Panc1 (cell line): ENCODE results near the gene IPO4. TPM values are rescaled to one million over a fixed set of nuclear protein-coding genes. Genes with fewer than 3 reads are reported as not detected.

Source experiments
- ATAC-seq: fragments of 200-7000 bp; cut with Tn5 transposase; 2 replicates; pipeline ENCODE4 v1.9.1; 2020; ENCODE audit warnings: mild to moderate bottlenecking, moderate library complexity
- BruUV-seq: library from RNA; stranded (reverse); fragments of 400-500 nt; replicated peaks from 2 replicates; lab custom pipeline; 2021; lab: Mats Ljungman, UMichigan
- CTCF ChIA-PET: fragments of 300-600 bp; sonication (Branson Sonifier 250); formaldehyde crosslinking; loops from one replicate; lab custom pipeline; 2022; ENCODE audit warnings: antibody characterized with exemption; lab: Charles Lee
- POLR2A ChIA-PET: fragments of 300-600 bp; sonication (Branson Sonifier 250); formaldehyde crosslinking; loops from one replicate; lab custom pipeline; 2022; ENCODE audit warnings: antibody characterized with exemption; lab: Charles Lee
- DNase-seq: peaks from one replicate; pipeline ENCODE4 v3.0.0-alpha.2; 2010; ENCODE audit warnings: low read depth, low spot score
- H3K27ac ChIP-seq: 2 replicates; pipeline ENCODE4 v1.5.1; 2011; ENCODE audit warnings: mild to moderate bottlenecking, low read length, inconsistent platforms
- H3K27me3 ChIP-seq: fragments of 200-500 bp; sonication (Bioruptor generic); 2 replicates; pipeline ENCODE4 v1.6.0; 2014; ENCODE audit warnings: low read length, inconsistent platforms; ENCODE audit not compliant: control insufficient read depth, insufficient read depth
- H3K36me3 ChIP-seq: fragments of 200-500 bp; sonication (Bioruptor generic); 2 replicates; pipeline ENCODE4 v1.5.1; 2014; ENCODE audit warnings: inconsistent platforms, mild to moderate bottlenecking, low read length, moderate library complexity; ENCODE audit not compliant: control insufficient read depth, insufficient read depth
- H3K4me1 ChIP-seq: 2 replicates; pipeline ENCODE4 v1.5.1; 2011; ENCODE audit warnings: inconsistent platforms, mild to moderate bottlenecking, low read length, moderate library complexity; ENCODE audit not compliant: control insufficient read depth, insufficient read depth
- H3K4me3 ChIP-seq, 2 experiments: 2 replicates each; pipeline ENCODE4 v1.5.1; 2011 to 2012; ENCODE audit warnings: low read depth in 2 of 2, low read length in 2 of 2, mild to moderate bottlenecking in 2 of 2, inconsistent platforms in 1 of 2, moderate library complexity in 1 of 2
- H3K9me3 ChIP-seq: fragments of 200-500 bp; sonication (Bioruptor generic); 2 replicates; pipeline ENCODE4 v1.5.1; 2014; ENCODE audit warnings: low read depth, mild to moderate bottlenecking, inconsistent platforms, low read length, moderate library complexity; ENCODE audit not compliant: control insufficient read depth, insufficient read depth
- CTCF ChIP-seq: fragments of 450-650 bp; IDR thresholded peaks from 2 replicates; pipeline ENCODE4 v1.5.1; 2017; ENCODE audit warnings: mild to moderate bottlenecking
- POLR2AphosphoS5 ChIP-seq: IDR thresholded peaks from 2 replicates; pipeline ENCODE4 v1.6.1; 2012; ENCODE audit warnings: mild to moderate bottlenecking, low read depth, low read length, moderate library complexity
- SIN3A ChIP-seq: IDR thresholded peaks from 2 replicates; pipeline ENCODE4 v1.6.1; 2012; ENCODE audit warnings: low read depth, mild to moderate bottlenecking, low read length, moderate library complexity, borderline replicate concordance; ENCODE audit not compliant: insufficient read depth
- TCF7L2 ChIP-seq: IDR thresholded peaks from 2 replicates; pipeline ENCODE4 v1.6.1; 2011; ENCODE audit warnings: mild to moderate bottlenecking, low read depth, low read length, inconsistent platforms
- in situ Hi-C: cut with HindIII; loops from 2 replicates; pipeline ENCODE4 v1.10.0; 2016; ENCODE audit warnings: low sequenced_read_pairs, low pct_unique_long_range_greater_than_20kb
- intact Hi-C: fragments of 100-400 bp; cut with micrococcal nuclease; formaldehyde crosslinking; loops from one replicate; pipeline ENCODE4 v1.10.0; 2022; ENCODE audit not compliant: unreplicated experiment
- total RNA-seq: library from RNA; stranded (reverse); gene quantifications from one replicate; pipeline ENCODE4 v1.2.1, GENCODE V29; 2021; ENCODE audit not compliant: unreplicated experiment
- TF ChIP-seq, protein P1 (sequence below), 2 experiments: IDR thresholded peaks; 2 replicates each; pipeline ENCODE4 v1.6.1; 2011 to 2012; ENCODE audit warnings: low read depth in 2 of 2, control low read depth in 1 of 2, low read length in 1 of 2, mild to moderate bottlenecking in 1 of 2, moderate library complexity in 1 of 2; ENCODE audit not compliant: insufficient read depth in 1 of 2

The IPO4 gene
- total RNA-seq, 1 experiment from 2014 or later = 103 TPM

- Histone ChIP-seq H3K4me3 (peak overlapping the region; percentile 50 to 76), H3K27me3 (no peaks in the 10 kb centered on the region), H3K27ac (peak overlapping the region; percentile 89; the same call in 1 of the 2 replicates), H3K36me3 (no peaks in the 10 kb centered on the region; the same call in none of the 2 replicates), H3K4me1 (peaks cover 4% of the 10 kb centered on the region), H3K9me3 (no peaks in the 10 kb centered on the region)
- DNase-seq (no peak), ATAC-seq (no peak)
- ChIA-PET POLR2A (interaction anchor here (0.7 kb wide), 1 partner anchor 26 kb away, joined by 3 read pairs; no protein-coding TSS in a partner anchor), CTCF (interaction anchor here (1.0 kb wide), 1 partner anchor 104 kb away, joined by 4 read pairs; no protein-coding TSS in a partner anchor)
- no TSS peak for BruUV-seq
- intact Hi-C loops (no loop called here), in situ Hi-C loops (no loop called here)
- TF ChIP-seq SIN3A (no peak), TCF7L2 (no peak), CTCF (no peak), POLR2AphosphoS5 (no peak)
- TF ChIP-seq, protein P1, sequence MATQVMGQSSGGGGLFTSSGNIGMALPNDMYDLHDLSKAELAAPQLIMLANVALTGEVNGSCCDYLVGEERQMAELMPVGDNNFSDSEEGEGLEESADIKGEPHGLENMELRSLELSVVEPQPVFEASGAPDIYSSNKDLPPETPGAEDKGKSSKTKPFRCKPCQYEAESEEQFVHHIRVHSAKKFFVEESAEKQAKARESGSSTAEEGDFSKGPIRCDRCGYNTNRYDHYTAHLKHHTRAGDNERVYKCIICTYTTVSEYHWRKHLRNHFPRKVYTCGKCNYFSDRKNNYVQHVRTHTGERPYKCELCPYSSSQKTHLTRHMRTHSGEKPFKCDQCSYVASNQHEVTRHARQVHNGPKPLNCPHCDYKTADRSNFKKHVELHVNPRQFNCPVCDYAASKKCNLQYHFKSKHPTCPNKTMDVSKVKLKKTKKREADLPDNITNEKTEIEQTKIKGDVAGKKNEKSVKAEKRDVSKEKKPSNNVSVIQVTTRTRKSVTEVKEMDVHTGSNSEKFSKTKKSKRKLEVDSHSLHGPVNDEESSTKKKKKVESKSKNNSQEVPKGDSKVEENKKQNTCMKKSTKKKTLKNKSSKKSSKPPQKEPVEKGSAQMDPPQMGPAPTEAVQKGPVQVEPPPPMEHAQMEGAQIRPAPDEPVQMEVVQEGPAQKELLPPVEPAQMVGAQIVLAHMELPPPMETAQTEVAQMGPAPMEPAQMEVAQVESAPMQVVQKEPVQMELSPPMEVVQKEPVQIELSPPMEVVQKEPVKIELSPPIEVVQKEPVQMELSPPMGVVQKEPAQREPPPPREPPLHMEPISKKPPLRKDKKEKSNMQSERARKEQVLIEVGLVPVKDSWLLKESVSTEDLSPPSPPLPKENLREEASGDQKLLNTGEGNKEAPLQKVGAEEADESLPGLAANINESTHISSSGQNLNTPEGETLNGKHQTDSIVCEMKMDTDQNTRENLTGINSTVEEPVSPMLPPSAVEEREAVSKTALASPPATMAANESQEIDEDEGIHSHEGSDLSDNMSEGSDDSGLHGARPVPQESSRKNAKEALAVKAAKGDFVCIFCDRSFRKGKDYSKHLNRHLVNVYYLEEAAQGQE (IDR thresholded peaks at IDR 0.05; ENCODE audit: insufficient read depth in 1 of 2, low read depth in 2 of 2, low read length in 1 of 2) = no peak
Measured at GRCh38 chr14:24162093-24162492, 26.5 kb downstream of the IPO4 start.

- no peaks in the 10 kb centered on the region; the same call in none of the 2 replicates for H3K36me3 ChIP-seq
- ChIA-PET CTCF (interaction anchor here (1.1 to 1.2 kb wide), 2 partner anchors 25 to 103 kb away, joined by 3 to 5 read pairs; partner anchors contain the start of gene PSME1), POLR2A (interaction anchor here (0.7 kb wide), 1 partner anchor 27 kb away, joined by 3 read pairs; no protein-coding TSS in a partner anchor)
- no TSS peak for BruUV-seq
- in situ Hi-C loops (no loop called here), intact Hi-C loops (no loop called here)
- H3K27me3 ChIP-seq = no peaks in the 10 kb centered on the region
- ATAC-seq = peak; percentile 91
- peak within 1 kb of the TSS; percentile 50 to 76 for H3K4me3 ChIP-seq
- H3K27ac ChIP-seq = peak within 1 kb of the TSS; percentile 89
- TF ChIP-seq TCF7L2 = no peak
- peak; percentile 91 for TF ChIP-seq CTCF
- no peak for TF ChIP-seq SIN3A
- peak; percentile 61 for TF ChIP-seq POLR2AphosphoS5
- TF ChIP-seq, protein P1 (IDR thresholded peaks at IDR 0.05; ENCODE audit: insufficient read depth in 1 of 2, low read depth in 2 of 2, low read length in 1 of 2) = no peak; a peak in 1 of 4 replicates
- DNase-seq = peak; percentile 77
- peaks cover 4% of the 10 kb centered on the region for H3K4me1 ChIP-seq
- H3K9me3 ChIP-seq = no peaks in the 10 kb centered on the region
Measured at GRCh38 chr14:24160850-24161804, 27.5 kb downstream of the IPO4 start, which contains the start of gene IRF9. Gene IRF9, plus strand, starts transcription at chr14:24161265. Its CDS starts 880 bp downstream, at chr14:24162145.
